IMR-90 (cell line): ENCODE data around the gene SLC25A31.

Source experiments
- BHLHE40 ChIP-seq: fragments of 150-350 bp; IDR thresholded peaks from 2 replicates; pipeline ENCODE4 v1.6.1; 2016; ENCODE audit warnings: mild to moderate bottlenecking, low read depth, low read length
- CEBPB ChIP-seq: IDR thresholded peaks from 2 replicates; pipeline ENCODE4 v1.6.1; 2012; ENCODE audit warnings: low read depth, low read length, improper control_type of control experiment
- CHD1 ChIP-seq: IDR thresholded peaks from 2 replicates; pipeline ENCODE4 v1.6.1; 2012; ENCODE audit warnings: low read depth, low read length, improper control_type of control experiment
- FOS ChIP-seq: fragments of 150-350 bp; IDR thresholded peaks from 2 replicates; pipeline ENCODE4 v1.6.1; 2016; ENCODE audit warnings: low read depth, low read length
- MAZ ChIP-seq: IDR thresholded peaks from 2 replicates; pipeline ENCODE4 v1.6.1; 2012; ENCODE audit warnings: low read depth, mild to moderate bottlenecking, low read length, improper control_type of control experiment, moderate library complexity, borderline replicate concordance
- NFE2L2 ChIP-seq: fragments of 150-350 bp; IDR thresholded peaks from 2 replicates; pipeline ENCODE4 v1.6.1; 2016; ENCODE audit warnings: low read depth, mild to moderate bottlenecking, low read length
- POLR2A ChIP-seq: IDR thresholded peaks from 2 replicates; pipeline ENCODE4 v1.6.1; 2012; ENCODE audit warnings: mild to moderate bottlenecking, low read depth, low read length
- RAD21 ChIP-seq: IDR thresholded peaks from 2 replicates; pipeline ENCODE4 v1.6.1; 2012; ENCODE audit warnings: low read length, improper control_type of control experiment
- RCOR1 ChIP-seq: IDR thresholded peaks from 2 replicates; pipeline ENCODE4 v1.6.1; 2012; ENCODE audit warnings: mild to moderate bottlenecking, low read length, improper control_type of control experiment; ENCODE audit not compliant: insufficient replicate concordance
- RFX5 ChIP-seq: IDR thresholded peaks from 2 replicates; pipeline ENCODE4 v1.8.0; 2012; ENCODE audit warnings: low read depth, mild to moderate bottlenecking, low read length, moderate library complexity
- SMC3 ChIP-seq: fragments of 150-350 bp; IDR thresholded peaks from 2 replicates; pipeline ENCODE4 v1.6.1; 2016; ENCODE audit warnings: low read depth, mild to moderate bottlenecking, antibody characterized with exemption, low read length, moderate library complexity
- TF ChIP-seq, protein P1 (sequence below): conservative IDR thresholded peaks from 2 replicates; pipeline ENCODE4 v1.5.1; 2012; ENCODE audit warnings: mild to moderate bottlenecking, low read depth, low read length, improper control_type of control experiment
- TF ChIP-seq, protein P2 (sequence below): fragments of 150-350 bp; IDR thresholded peaks from 2 replicates; pipeline ENCODE4 v1.6.1; 2017; ENCODE audit warnings: mild to moderate bottlenecking, antibody characterized with exemption, low read length, low read depth
- TF ChIP-seq, protein P3 (sequence below): fragments of 150-350 bp; IDR thresholded peaks from 2 replicates; pipeline ENCODE4 v1.6.1; 2016; ENCODE audit warnings: low read depth, mild to moderate bottlenecking, low read length, moderate library complexity, borderline replicate concordance

DNA sequence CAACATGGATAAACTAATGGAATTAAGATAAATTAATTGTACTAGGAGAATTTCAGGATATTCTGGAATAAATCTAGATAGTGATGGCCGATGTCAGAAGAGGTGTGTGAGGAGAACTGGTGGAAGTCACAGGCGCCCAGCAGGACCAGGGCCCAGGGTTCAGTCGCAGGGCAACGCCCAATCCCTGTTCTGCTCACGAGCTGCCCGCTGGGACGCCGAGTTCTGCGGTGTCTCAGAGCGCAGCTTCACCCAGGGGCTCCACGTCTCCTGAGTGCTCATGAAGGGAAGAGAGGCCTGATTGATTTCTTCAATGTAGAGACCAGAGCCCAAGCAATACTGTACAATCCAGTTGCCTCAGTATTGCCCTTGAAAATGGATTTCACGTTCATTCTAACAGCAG, 50.4 kb downstream of the SLC25A31 start:
- TF ChIP-seq, protein P1, sequence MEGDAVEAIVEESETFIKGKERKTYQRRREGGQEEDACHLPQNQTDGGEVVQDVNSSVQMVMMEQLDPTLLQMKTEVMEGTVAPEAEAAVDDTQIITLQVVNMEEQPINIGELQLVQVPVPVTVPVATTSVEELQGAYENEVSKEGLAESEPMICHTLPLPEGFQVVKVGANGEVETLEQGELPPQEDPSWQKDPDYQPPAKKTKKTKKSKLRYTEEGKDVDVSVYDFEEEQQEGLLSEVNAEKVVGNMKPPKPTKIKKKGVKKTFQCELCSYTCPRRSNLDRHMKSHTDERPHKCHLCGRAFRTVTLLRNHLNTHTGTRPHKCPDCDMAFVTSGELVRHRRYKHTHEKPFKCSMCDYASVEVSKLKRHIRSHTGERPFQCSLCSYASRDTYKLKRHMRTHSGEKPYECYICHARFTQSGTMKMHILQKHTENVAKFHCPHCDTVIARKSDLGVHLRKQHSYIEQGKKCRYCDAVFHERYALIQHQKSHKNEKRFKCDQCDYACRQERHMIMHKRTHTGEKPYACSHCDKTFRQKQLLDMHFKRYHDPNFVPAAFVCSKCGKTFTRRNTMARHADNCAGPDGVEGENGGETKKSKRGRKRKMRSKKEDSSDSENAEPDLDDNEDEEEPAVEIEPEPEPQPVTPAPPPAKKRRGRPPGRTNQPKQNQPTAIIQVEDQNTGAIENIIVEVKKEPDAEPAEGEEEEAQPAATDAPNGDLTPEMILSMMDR, result no peak
- no peak for TF ChIP-seq RFX5
- TF ChIP-seq FOS, result no peak
- TF ChIP-seq MAZ, result no peak
- TF ChIP-seq, protein P2, sequence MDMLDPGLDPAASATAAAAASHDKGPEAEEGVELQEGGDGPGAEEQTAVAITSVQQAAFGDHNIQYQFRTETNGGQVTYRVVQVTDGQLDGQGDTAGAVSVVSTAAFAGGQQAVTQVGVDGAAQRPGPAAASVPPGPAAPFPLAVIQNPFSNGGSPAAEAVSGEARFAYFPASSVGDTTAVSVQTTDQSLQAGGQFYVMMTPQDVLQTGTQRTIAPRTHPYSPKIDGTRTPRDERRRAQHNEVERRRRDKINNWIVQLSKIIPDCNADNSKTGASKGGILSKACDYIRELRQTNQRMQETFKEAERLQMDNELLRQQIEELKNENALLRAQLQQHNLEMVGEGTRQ, result no peak
- no peak for TF ChIP-seq NFE2L2
- TF ChIP-seq SMC3, result no peak
- no peak for TF ChIP-seq POLR2A
- no peak for TF ChIP-seq RCOR1
- no peak for TF ChIP-seq BHLHE40
- TF ChIP-seq CHD1, result no peak
- no peak for TF ChIP-seq CEBPB
- no peak for TF ChIP-seq RAD21
- TF ChIP-seq, protein P3, sequence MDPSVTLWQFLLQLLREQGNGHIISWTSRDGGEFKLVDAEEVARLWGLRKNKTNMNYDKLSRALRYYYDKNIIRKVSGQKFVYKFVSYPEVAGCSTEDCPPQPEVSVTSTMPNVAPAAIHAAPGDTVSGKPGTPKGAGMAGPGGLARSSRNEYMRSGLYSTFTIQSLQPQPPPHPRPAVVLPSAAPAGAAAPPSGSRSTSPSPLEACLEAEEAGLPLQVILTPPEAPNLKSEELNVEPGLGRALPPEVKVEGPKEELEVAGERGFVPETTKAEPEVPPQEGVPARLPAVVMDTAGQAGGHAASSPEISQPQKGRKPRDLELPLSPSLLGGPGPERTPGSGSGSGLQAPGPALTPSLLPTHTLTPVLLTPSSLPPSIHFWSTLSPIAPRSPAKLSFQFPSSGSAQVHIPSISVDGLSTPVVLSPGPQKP, result no peak
